Esophagus squamous epithelium (tissue), 5 donors: ENCODE data around the gene TTYH3. TPM values are rescaled to one million over a fixed set of nuclear protein-coding genes. Genes with fewer than 3 reads are reported as not detected.
A peak's percentile ranks its signal among the peaks of the same experiment; 100 is the strongest.

Experiments
- DNase-seq: peaks from one replicate; lab custom pipeline; 2025; lab: John Stamatoyannopoulos, UW
- H3K27ac ChIP-seq, 4 donors: fragments of 200-600 bp; sonication (generic); one replicate each; pipeline ENCODE4 v1.5.1; 2016 to 2019; ENCODE audit warnings: mild to moderate bottlenecking in 1 of 4
- H3K27me3 ChIP-seq, 4 donors: fragments of 200-600 bp; sonication (generic); 1 replicate in 3 of 4; 2 replicates in 1 of 4; pipeline versions ENCODE4 v1.5.1 to v1.6.0; 2017 to 2021; ENCODE audit warnings: antibody characterized with exemption in 1 of 4
- H3K36me3 ChIP-seq, 3 donors: fragments of 200-600 bp; sonication (generic); one replicate each; pipeline ENCODE4 v1.5.1; 2016 to 2019
- H3K4me1 ChIP-seq, 3 donors: fragments of 200-600 bp; sonication (generic); one replicate each; pipeline ENCODE4 v1.5.1; 2017 to 2019
- H3K4me3 ChIP-seq, 4 donors: fragments of 200-600 bp; sonication (generic); 1 replicate in 3 of 4; 2 replicates in 1 of 4; pipeline ENCODE4 v1.5.1; 2016 to 2019; ENCODE audit warnings: mild to moderate bottlenecking in 2 of 4, moderate library complexity in 1 of 4
- H3K9me3 ChIP-seq, 3 donors: fragments of 200-600 bp; sonication (generic); one replicate each; pipeline ENCODE4 v1.5.1; 2016 to 2019
- POLR2A ChIP-seq, 4 donors: fragments of 450-650 bp; IDR thresholded peaks; one replicate each; pipeline ENCODE4 v1.6.1; 2017; ENCODE audit warnings: antibody characterized with exemption in 4 of 4, mild to moderate bottlenecking in 4 of 4, moderate library complexity in 3 of 4
- WGBS, 2 donors: methylation state at CpG; one replicate each; pipeline ENCODE4 v1.1.5; 2018; 5-methylcytosine and 5-hydroxymethylcytosine counted together
- intact Hi-C: fragments of 100-400 bp; cut with DNase I; formaldehyde crosslinking; loops from one replicate; pipeline ENCODE4 v1.15.0; 2022
- total RNA-seq, 4 donors: library from RNA; depleted of rRNA; stranded (reverse); fragments of >200 nt; gene quantifications; one replicate each; pipeline ENCODE4 v1.1.0, GENCODE V29; 2016
- TF ChIP-seq, protein P1 (sequence below), 6 experiments: fragments of 450-650 bp in 4 of 6; fragments of 200-600 bp in 2 of 6; sonication (generic) in 2 of 6; IDR thresholded peaks; one replicate each; pipeline ENCODE4 v1.5.1; 2016 to 2019; ENCODE audit warnings: antibody characterized with exemption in 6 of 6, mild to moderate bottlenecking in 4 of 6, moderate library complexity in 4 of 6
- donor health status: DM: yes; HTN: yes; CAD: no.

The TTYH3 gene
- total RNA-seq, 4 donors from 2014 or later: 4.7 to 23.1 (median 10.2) TPM

DNA sequence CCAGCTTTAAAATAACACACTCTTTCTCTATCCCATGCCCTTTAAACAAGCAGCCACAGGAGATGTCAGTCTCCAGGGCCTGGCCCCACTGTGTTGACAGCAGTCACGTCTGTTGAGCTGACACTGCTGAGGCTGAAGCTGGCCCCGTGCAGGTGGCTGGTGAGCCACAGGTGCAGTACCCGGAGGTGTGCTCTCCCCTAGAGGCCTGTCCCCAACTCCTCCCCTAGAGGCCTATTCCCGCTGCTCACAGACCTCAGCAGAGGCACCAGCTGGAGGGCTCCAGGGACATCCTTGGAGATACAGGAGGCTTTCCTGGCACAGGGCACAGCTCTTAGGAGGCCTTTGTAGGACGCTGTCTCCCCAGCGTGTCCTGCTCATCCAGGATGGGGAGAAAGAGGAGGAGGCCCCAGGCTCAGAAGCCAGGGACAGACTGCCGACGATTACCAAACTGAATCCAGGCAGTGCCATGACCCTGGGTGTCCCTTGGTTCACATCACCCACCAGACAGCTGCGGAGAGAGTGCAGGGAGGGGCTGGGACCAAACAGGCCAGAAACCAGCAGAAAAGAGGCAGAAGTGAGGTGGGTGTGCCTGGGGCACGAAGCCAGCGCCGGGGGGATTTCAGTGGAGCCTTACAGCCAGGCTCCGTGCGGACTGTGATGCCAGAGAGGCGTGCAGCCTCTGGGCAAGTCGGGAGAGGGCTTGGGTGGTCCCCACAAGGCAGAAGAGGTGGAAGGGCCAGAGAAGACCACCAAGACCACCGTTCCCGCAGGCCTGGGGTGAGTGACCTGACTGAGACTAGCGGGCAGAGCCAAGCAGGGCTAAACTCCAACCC, 18.5 kb upstream of the TTYH3 start:
- H3K36me3 ChIP-seq: peaks cover 0 to 8% (median 0%) of the 10 kb centered on the region in 3 donors
- no peaks in the 10 kb centered on the region for H3K9me3 ChIP-seq
- DNase-seq: no peak
- H3K27ac ChIP-seq: peak overlapping the region in 2 of 4 donors; percentile 18 to 50
- 73 to 84% methylated on average over 12 to 13 of the region's 19 CpGs for whole genome bisulfite sequencing, 2 donors
- no peak overlapping the region for H3K4me3 ChIP-seq
- peaks cover 16 to 45% (median 20%) of the 10 kb centered on the region in 3 donors for H3K4me1 ChIP-seq
- TF ChIP-seq, protein P1, sequence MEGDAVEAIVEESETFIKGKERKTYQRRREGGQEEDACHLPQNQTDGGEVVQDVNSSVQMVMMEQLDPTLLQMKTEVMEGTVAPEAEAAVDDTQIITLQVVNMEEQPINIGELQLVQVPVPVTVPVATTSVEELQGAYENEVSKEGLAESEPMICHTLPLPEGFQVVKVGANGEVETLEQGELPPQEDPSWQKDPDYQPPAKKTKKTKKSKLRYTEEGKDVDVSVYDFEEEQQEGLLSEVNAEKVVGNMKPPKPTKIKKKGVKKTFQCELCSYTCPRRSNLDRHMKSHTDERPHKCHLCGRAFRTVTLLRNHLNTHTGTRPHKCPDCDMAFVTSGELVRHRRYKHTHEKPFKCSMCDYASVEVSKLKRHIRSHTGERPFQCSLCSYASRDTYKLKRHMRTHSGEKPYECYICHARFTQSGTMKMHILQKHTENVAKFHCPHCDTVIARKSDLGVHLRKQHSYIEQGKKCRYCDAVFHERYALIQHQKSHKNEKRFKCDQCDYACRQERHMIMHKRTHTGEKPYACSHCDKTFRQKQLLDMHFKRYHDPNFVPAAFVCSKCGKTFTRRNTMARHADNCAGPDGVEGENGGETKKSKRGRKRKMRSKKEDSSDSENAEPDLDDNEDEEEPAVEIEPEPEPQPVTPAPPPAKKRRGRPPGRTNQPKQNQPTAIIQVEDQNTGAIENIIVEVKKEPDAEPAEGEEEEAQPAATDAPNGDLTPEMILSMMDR (IDR thresholded peaks at IDR 0.05): no peak
- no peak for TF ChIP-seq POLR2A (IDR thresholded peaks at IDR 0.05)
- H3K27me3 ChIP-seq: peaks cover 0 to 29% (median 0%) of the 10 kb centered on the region in 4 donors
- intact Hi-C loops: no loop called here

DNA sequence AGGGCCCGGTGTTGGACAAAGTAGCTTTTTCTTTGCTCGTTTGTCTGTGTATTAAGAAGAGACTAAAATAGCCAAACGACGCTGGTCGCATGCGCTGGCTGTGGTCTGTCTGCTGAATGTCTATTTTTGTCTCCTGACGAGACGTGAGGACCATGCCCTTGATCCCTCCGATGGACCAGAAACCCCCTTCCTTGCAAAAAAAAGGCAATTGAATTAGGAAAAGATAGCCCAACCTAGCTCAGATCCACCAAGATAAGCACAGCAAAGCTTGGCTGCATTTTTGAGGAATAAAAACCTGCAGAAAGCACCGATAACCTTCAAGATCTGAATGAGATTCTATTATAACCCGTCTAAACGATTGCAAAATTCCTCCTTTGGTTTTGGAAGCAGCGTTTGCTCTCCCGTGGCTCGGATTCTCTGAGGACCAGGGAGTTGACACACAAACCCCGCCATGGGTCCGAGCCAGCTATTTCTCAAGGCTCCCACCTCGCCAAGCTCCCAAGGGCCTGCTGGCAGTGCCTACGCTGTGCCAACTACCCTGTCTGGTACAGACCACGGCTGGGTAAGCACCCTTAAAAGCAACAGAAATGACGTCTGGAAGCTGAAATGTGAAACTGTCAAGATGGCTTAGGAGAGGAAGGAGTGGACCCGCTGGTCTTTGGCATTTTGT, 17.7 kb upstream of the TTYH3 start:
- peaks cover 0 to 8% (median 0%) of the 10 kb centered on the region in 3 donors for H3K36me3 ChIP-seq
- peak overlapping the region in 3 of 4 donors; percentile 7 to 50 (median 18) for H3K27ac ChIP-seq
- intact Hi-C loops: no loop called here
- WGBS, 2 donors: 39 to 48% methylated on average over 18 to 21 of the region's 22 CpGs
- DNase-seq: no peak
- TF ChIP-seq, protein P1 (IDR thresholded peaks at IDR 0.05): no peak
- TF ChIP-seq POLR2A (IDR thresholded peaks at IDR 0.05): no peak
- peaks cover 0 to 36% (median 0%) of the 10 kb centered on the region in 4 donors for H3K27me3 ChIP-seq
- no peaks in the 10 kb centered on the region for H3K9me3 ChIP-seq
- peaks cover 19 to 49% (median 20%) of the 10 kb centered on the region in 3 donors for H3K4me1 ChIP-seq
- H3K4me3 ChIP-seq: peak overlapping the region in 1 of 4 donors; percentile 40

DNA sequence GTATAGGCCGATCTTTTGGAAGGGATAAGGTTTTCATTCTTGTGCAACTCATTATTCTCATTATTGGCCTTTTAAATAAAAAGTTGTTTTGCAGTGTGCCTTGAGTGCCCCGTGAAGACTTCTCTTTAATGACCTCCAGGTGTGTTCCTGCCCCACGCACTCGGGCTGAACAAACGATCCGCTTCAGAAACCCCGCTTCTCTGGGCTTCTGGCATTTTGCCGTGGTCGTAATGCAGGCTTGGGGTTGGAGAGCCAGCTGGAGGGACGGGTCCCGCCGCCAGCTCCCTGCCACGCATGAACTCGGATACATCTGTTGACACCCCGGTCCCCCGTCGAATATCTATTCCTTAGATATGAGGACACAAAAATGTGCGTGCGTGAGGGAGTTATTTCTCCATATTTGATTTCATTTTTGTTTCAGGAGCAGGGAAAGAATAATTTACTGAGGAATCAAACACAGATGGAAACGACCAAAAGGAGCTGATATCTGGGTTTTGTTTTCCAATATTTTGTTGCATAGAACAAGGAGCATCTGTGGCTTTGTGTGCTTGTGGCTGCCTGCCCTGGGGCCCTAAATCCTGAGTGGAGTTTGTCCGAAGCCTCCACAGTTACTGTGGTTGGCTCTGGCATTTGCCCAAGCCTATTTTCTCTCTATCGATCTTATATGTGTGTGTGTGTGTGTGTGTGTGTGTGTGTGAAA, 17.0 kb upstream of the TTYH3 start:
- WGBS, 2 donors: 38 to 50% methylated on average over 22 of the region's 22 CpGs
- DNase-seq: no peak
- peak overlapping the region in 1 of 4 donors; percentile 40 for H3K4me3 ChIP-seq
- no peaks in the 10 kb centered on the region for H3K9me3 ChIP-seq
- peak overlapping the region in 2 of 4 donors; percentile 7 to 13 for H3K27ac ChIP-seq
- peaks cover 0 to 8% (median 0%) of the 10 kb centered on the region in 3 donors for H3K36me3 ChIP-seq
- intact Hi-C loops: no loop called here
- no peak for TF ChIP-seq POLR2A (IDR thresholded peaks at IDR 0.05)
- TF ChIP-seq, protein P1 (IDR thresholded peaks at IDR 0.05): no peak
- peaks cover 19 to 54% (median 20%) of the 10 kb centered on the region in 3 donors for H3K4me1 ChIP-seq
- peaks cover 0 to 39% (median 0%) of the 10 kb centered on the region in 4 donors for H3K27me3 ChIP-seq

DNA sequence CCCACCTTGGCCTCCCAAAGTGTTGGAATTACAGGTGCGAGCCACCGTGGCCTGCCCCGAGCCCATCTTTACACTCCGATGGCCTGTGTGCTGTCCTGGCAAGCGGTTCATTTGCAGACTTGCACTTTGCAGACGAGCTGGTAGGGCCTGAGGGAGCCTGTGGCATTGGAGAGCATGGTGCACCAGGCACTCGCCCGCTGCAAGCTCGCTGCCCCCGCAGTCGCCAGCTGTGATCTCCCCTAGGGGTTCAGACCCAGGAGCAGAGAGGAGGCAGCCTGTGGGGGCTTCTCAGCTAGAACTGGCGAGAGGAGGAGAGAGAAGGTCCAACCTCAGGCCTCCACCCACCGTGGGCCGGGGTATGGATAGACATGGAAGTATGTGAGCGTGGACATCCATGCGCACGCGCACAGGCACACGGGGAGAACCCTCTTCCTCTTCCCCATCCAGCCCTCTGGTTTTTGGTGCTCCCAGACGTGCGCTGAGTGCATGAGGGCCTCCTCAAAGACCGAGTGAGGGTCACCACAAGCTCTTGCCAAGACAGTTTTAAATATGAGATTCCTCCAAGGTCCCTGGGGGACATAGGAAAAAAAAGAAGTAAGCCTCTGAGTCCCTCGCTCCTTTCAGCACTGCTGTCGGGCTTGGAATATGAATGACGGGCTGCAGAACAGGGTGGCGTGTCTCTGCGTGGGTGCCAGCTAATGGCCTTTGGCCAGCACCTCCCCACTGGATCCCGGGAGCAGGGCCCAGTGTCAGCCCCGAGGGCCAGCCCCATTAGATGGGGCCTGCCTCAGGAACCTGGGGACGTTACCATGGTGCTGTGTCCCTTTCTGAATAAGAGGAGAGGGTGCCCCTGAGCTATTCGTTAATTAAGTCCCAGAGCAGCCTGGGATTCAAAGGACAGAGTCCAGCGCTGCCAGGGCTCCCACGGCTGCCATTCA, 15.1 kb upstream of the TTYH3 start:
- peaks cover 22 to 63% (median 23%) of the 10 kb centered on the region in 3 donors for H3K4me1 ChIP-seq
- TF ChIP-seq, protein P1 (IDR thresholded peaks at IDR 0.05): no peak
- no peak for TF ChIP-seq POLR2A (IDR thresholded peaks at IDR 0.05)
- intact Hi-C loops: no loop called here
- peaks cover 0 to 39% (median 0%) of the 10 kb centered on the region in 4 donors for H3K27me3 ChIP-seq
- H3K9me3 ChIP-seq: no peaks in the 10 kb centered on the region
- WGBS, 2 donors: 61 to 63% methylated on average over 10 to 16 of the region's 33 CpGs
- H3K36me3 ChIP-seq: no peaks in the 10 kb centered on the region
- peak overlapping the region in 1 of 4 donors; percentile 32 for H3K4me3 ChIP-seq
- no peak for DNase-seq
- H3K27ac ChIP-seq: no peak overlapping the region
